ENCODE measurements around the gene SLC1A7. TPM values are rescaled to one million over a fixed set of nuclear protein-coding genes. Genes with fewer than 3 reads are reported as not detected.

SLC1A7 gene
- polyA plus RNA-seq, 2 of the 4 experiments (the other 2 are of a cell fraction) = 0.04 to 0.12 TPM

DNA sequence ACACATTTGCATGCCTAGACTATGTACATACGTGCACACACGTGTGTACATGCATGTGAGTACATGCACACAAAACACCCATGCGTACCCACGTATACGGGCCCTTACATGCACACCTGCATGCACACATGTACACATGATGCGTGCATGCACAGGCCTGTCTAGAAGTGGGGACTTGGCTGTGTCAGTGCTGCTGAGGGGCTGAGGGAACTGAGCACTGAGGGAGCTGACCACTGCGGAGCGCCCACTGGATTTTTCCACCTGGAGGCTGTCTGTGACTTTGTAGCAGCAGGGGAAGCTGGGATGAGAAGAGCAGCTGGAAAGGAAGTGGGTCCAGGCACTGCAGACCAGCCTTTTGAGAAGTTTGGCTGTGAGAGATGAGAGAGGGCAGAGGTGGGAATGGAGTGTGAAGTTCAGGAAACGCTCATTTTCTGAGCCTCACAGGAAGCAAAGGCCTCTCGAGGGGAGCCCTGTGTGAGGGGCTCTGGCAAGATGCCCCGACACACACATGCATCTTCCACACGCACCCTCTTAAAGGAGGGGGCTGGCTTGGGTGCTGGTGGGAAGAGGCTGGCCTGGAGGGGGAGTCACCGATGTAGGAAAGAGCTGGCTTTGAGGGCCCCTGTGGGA, 59.5 kb downstream of the SLC1A7 start (continued):
- TF ChIP-seq, protein P1, sequence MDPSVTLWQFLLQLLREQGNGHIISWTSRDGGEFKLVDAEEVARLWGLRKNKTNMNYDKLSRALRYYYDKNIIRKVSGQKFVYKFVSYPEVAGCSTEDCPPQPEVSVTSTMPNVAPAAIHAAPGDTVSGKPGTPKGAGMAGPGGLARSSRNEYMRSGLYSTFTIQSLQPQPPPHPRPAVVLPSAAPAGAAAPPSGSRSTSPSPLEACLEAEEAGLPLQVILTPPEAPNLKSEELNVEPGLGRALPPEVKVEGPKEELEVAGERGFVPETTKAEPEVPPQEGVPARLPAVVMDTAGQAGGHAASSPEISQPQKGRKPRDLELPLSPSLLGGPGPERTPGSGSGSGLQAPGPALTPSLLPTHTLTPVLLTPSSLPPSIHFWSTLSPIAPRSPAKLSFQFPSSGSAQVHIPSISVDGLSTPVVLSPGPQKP (IDR thresholded peaks at IDR 0.05; ENCODE audit: low read depth, low read length) = no peak
- TF ChIP-seq NFE2L2 (conservative IDR thresholded peaks at IDR 0.05; ENCODE audit: low read length) = no peak

DNA sequence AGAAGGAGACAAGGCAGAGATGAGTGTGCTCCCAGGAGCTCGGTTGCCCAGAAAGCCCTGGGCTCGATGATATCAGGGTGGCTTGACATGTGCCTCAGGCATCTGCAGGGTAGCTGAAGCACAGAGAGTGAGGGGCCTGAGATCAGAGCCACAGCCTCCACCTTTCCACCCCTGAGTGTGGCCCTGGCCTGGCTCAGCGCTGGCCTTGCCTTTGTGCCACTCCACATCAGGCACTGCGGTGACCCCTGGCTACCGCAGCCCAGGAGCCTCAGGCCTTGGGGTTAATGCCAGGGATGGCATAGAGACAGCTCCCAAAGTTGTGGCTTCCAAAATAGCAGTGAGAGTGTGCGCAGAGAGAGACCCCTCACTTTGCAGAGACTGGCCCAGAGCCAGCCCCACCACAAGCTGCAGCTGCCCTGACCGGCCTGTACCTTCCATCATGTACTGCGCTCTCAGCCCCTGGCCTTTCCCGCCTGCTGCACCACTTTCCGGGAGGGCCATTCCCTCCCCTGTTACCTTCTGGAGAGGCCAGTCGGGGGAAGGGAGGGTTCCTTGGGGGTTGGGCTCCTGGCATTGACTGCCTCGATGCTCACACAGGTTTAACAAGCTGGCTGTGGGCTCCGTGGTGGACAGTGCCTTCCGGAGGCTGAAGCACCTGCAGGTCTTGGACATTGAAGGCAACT, 60.9 kb downstream of the SLC1A7 start:
- CTCF ChIA-PET = interaction anchor here (1.1 to 1.6 kb wide), 2 partner anchors 30 to 76 kb away, joined by 3 to 5 read pairs; no protein-coding TSS in a partner anchor
- Histone ChIP-seq H3K4me2 (no peak overlapping the region), H3K4me1 (peaks cover 8% of the 10 kb centered on the region; the same call in 2 of the 3 replicates), H3K9me3 (no peaks in the 10 kb centered on the region), H3K27ac (no peak overlapping the region; a peak in 1 of 6 replicates), H3K4me3 (no peak overlapping the region)
- DNase-seq (ENCODE audit: low read depth in 1 of 2, low spot score in 1 of 2) (no peak), ATAC-seq (no peak), FAIRE-seq (no peak)
- POLR2A ChIA-PET = no interaction called here
- TF ChIP-seq MAZ (IDR thresholded peaks at IDR 0.05; ENCODE audit: borderline replicate concordance, low read depth, low read length) (no peak), CBX8 (IDR thresholded peaks at IDR 0.05) (no peak), FOXS1 (CRISPR knock-in tag; IDR thresholded peaks at IDR 0.05) (no peak), HEYL (CRISPR knock-in tag; IDR thresholded peaks at IDR 0.05) (no peak), JUN (IDR thresholded peaks at IDR 0.05) (no peak), HOXB13 (CRISPR knock-in tag; IDR thresholded peaks at IDR 0.05; ENCODE audit: low read depth) (no peak), EP300 (IDR thresholded peaks at IDR 0.05) (no peak), POLR2AphosphoS2 (conservative IDR thresholded peaks at IDR 0.05; ENCODE audit: low read length) (no peak), HDAC2 (IDR thresholded peaks at IDR 0.05) (no peak), RFX5 (IDR thresholded peaks at IDR 0.05) (no peak), HOXB5 (CRISPR knock-in tag; IDR thresholded peaks at IDR 0.05) (no peak)
- TF ChIP-seq, protein P2, sequence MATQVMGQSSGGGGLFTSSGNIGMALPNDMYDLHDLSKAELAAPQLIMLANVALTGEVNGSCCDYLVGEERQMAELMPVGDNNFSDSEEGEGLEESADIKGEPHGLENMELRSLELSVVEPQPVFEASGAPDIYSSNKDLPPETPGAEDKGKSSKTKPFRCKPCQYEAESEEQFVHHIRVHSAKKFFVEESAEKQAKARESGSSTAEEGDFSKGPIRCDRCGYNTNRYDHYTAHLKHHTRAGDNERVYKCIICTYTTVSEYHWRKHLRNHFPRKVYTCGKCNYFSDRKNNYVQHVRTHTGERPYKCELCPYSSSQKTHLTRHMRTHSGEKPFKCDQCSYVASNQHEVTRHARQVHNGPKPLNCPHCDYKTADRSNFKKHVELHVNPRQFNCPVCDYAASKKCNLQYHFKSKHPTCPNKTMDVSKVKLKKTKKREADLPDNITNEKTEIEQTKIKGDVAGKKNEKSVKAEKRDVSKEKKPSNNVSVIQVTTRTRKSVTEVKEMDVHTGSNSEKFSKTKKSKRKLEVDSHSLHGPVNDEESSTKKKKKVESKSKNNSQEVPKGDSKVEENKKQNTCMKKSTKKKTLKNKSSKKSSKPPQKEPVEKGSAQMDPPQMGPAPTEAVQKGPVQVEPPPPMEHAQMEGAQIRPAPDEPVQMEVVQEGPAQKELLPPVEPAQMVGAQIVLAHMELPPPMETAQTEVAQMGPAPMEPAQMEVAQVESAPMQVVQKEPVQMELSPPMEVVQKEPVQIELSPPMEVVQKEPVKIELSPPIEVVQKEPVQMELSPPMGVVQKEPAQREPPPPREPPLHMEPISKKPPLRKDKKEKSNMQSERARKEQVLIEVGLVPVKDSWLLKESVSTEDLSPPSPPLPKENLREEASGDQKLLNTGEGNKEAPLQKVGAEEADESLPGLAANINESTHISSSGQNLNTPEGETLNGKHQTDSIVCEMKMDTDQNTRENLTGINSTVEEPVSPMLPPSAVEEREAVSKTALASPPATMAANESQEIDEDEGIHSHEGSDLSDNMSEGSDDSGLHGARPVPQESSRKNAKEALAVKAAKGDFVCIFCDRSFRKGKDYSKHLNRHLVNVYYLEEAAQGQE (IDR thresholded peaks at IDR 0.05) = no peak
- TF ChIP-seq, protein P3, sequence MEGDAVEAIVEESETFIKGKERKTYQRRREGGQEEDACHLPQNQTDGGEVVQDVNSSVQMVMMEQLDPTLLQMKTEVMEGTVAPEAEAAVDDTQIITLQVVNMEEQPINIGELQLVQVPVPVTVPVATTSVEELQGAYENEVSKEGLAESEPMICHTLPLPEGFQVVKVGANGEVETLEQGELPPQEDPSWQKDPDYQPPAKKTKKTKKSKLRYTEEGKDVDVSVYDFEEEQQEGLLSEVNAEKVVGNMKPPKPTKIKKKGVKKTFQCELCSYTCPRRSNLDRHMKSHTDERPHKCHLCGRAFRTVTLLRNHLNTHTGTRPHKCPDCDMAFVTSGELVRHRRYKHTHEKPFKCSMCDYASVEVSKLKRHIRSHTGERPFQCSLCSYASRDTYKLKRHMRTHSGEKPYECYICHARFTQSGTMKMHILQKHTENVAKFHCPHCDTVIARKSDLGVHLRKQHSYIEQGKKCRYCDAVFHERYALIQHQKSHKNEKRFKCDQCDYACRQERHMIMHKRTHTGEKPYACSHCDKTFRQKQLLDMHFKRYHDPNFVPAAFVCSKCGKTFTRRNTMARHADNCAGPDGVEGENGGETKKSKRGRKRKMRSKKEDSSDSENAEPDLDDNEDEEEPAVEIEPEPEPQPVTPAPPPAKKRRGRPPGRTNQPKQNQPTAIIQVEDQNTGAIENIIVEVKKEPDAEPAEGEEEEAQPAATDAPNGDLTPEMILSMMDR (IDR thresholded peaks at IDR 0.05) = no peak
- 87% methylated on average over 13 of the region's 14 CpGs for WGBS (ENCODE audit: missing lambda C conversion rate)

DNA sequence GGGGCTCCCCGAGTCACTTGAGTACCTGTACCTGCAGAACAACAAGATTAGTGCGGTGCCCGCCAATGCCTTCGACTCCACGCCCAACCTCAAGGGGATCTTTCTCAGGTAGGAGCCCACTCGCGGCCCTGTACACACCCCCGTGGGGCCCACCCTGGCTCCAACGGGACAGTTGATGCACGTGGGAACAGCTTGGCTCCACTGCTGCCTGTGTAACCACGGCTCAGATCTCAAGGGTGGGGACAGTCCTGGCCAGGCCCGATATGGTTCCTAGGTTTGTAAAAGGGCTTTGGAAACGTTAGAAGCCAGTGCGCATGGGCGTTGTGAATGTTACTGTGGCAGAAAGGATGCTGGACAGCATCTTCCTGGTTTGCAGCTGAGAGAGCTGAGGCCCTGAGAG, 61.7 kb downstream of the SLC1A7 start:
- Histone ChIP-seq H3K4me3 (no peak overlapping the region), H3K9me3 (no peaks in the 10 kb centered on the region), H3K4me2 (no peak overlapping the region), H3K4me1 (peaks cover 8% of the 10 kb centered on the region; the same call in 2 of the 3 replicates), H3K27ac (no peak overlapping the region; a peak in 1 of 6 replicates)
- FAIRE-seq (no peak), ATAC-seq (no peak), DNase-seq (ENCODE audit: low read depth in 1 of 2, low spot score in 1 of 2) (no peak)
- WGBS (ENCODE audit: missing lambda C conversion rate) = 83% methylated on average over 11 of the region's 15 CpGs
- POLR2A ChIA-PET = no interaction called here
- CTCF ChIA-PET = interaction anchor here (1.1 to 1.6 kb wide), 2 partner anchors 31 to 76 kb away, joined by 3 to 5 read pairs; no protein-coding TSS in a partner anchor
- TF ChIP-seq, protein P4, sequence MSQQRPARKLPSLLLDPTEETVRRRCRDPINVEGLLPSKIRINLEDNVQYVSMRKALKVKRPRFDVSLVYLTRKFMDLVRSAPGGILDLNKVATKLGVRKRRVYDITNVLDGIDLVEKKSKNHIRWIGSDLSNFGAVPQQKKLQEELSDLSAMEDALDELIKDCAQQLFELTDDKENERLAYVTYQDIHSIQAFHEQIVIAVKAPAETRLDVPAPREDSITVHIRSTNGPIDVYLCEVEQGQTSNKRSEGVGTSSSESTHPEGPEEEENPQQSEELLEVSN (IDR thresholded peaks at IDR 0.05; ENCODE audit: borderline replicate concordance, low read depth) = no peak
- TF ChIP-seq JUN (IDR thresholded peaks at IDR 0.05) = no peak
- TF ChIP-seq SREBF2 (IDR thresholded peaks at IDR 0.05) = no peak
- TF ChIP-seq, protein P5, sequence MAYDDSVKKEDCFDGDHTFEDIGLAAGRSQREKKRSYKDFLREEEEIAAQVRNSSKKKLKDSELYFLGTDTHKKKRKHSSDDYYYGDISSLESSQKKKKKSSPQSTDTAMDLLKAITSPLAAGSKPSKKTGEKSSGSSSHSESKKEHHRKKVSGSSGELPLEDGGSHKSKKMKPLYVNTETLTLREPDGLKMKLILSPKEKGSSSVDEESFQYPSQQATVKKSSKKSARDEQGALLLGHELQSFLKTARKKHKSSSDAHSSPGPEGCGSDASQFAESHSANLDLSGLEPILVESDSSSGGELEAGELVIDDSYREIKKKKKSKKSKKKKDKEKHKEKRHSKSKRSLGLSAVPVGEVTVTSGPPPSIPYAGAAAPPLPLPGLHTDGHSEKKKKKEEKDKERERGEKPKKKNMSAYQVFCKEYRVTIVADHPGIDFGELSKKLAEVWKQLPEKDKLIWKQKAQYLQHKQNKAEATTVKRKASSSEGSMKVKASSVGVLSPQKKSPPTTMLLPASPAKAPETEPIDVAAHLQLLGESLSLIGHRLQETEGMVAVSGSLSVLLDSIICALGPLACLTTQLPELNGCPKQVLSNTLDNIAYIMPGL (CRISPR knock-in tag; IDR thresholded peaks at IDR 0.05; ENCODE audit: borderline replicate concordance) = no peak
- TF ChIP-seq GATA3 (IDR thresholded peaks at IDR 0.05; ENCODE audit: borderline replicate concordance) = no peak
- no peak for TF ChIP-seq HEYL (CRISPR knock-in tag; IDR thresholded peaks at IDR 0.05)
- TF ChIP-seq RNF2 (IDR thresholded peaks at IDR 0.05; ENCODE audit: borderline replicate concordance, low read depth) = no peak
- TF ChIP-seq NR3C1 (IDR thresholded peaks at IDR 0.05) = no peak
- TF ChIP-seq CEBPB (IDR thresholded peaks at IDR 0.05) = no peak
- TF ChIP-seq JUNB (IDR thresholded peaks at IDR 0.05) = no peak
- no peak for TF ChIP-seq RAD21 (conservative IDR thresholded peaks at IDR 0.05 in 1 of 2, IDR thresholded peaks at IDR 0.05 in 1 of 2)
- TF ChIP-seq ZFP36 (IDR thresholded peaks at IDR 0.05; ENCODE audit: borderline replicate concordance, partially characterized antibody) = no peak

All from A549 (cell line).